Prostate gland (tissue), 2 donors: Measurements from ENCODE around the gene NID1.

ENCODE experiments used
- POLR2A ChIP-seq: fragments of 450-650 bp; IDR thresholded peaks from one replicate; pipeline ENCODE4 v1.6.1; 2016; ENCODE audit warnings: antibody characterized with exemption, mild to moderate bottlenecking
- POLR2AphosphoS5 ChIP-seq: sonication (generic); formaldehyde crosslinking; IDR thresholded peaks from one replicate; pipeline ENCODE4 v1.6.1; 2017; ENCODE audit warnings: antibody characterized with exemption
- TF ChIP-seq, protein P1 (sequence below), 4 experiments: fragments of 200-600 bp in 2 of 4; fragments of 450-650 bp in 2 of 4; sonication (generic) in 2 of 4; IDR thresholded peaks; 1 replicate in 3 of 4; 2 replicates in 1 of 4; pipeline ENCODE4 v1.5.1; 2016 to 2019; ENCODE audit warnings: antibody characterized with exemption in 4 of 4, mild to moderate bottlenecking in 2 of 4, moderate library complexity in 2 of 4

DNA sequence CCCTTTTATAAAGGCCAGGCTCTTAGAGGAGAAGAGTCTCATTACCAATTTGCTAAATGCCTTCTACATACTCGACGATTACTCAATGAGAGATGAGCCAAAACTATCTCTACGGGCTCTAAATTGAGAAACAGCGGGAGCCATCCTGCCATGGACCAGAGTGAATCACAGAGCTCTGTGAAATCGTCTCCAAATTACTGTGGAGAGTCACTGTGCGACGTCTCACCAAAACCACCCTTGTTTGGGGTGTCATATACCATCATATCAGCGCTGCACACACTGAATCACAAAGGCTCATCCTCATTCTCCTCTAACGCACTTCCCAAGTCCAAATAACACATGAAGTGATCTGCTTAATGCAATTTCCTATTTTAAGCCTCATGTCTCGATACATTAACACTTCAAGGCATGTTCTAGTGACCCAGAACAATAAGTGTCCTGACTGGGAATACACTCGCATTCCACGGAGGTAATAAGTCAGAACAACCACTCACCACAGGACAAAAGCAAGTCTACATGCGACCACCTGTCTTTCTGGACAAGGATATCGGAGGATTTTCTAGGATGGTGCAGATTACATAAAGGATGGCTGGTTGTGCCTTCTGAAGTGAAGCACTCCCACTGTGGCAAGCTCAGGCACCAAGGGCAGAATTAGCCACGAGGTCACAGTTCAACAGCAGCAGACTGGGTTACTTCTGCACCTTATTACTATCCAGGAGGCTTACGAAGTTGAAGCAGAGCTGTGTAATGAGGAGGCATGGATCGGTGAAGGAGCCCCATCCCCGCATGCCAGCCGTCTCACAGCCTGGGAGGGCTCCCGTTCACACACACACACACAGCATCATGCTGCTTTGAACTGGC is 44.3 kb downstream of the NID1 start:
- TF ChIP-seq, protein P1, sequence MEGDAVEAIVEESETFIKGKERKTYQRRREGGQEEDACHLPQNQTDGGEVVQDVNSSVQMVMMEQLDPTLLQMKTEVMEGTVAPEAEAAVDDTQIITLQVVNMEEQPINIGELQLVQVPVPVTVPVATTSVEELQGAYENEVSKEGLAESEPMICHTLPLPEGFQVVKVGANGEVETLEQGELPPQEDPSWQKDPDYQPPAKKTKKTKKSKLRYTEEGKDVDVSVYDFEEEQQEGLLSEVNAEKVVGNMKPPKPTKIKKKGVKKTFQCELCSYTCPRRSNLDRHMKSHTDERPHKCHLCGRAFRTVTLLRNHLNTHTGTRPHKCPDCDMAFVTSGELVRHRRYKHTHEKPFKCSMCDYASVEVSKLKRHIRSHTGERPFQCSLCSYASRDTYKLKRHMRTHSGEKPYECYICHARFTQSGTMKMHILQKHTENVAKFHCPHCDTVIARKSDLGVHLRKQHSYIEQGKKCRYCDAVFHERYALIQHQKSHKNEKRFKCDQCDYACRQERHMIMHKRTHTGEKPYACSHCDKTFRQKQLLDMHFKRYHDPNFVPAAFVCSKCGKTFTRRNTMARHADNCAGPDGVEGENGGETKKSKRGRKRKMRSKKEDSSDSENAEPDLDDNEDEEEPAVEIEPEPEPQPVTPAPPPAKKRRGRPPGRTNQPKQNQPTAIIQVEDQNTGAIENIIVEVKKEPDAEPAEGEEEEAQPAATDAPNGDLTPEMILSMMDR (IDR thresholded peaks at IDR 0.05), result no peak
- TF ChIP-seq POLR2AphosphoS5 (no peak), POLR2A (no peak)
